BLaER1 (cell line): ENCODE data around the gene NAPA.
A peak's percentile ranks its signal among the peaks of the same experiment; 100 is the strongest.

Experiments used
- H3K27ac ChIP-seq: shearing (Covaris generic); formaldehyde crosslinking; 2 replicates; pipeline ENCODE4 v1.8.1; 2022
- H3K27me3 ChIP-seq: shearing (Covaris generic); formaldehyde crosslinking; 2 replicates; pipeline ENCODE4 v1.8.1; 2022
- H3K36me3 ChIP-seq: shearing (Covaris generic); formaldehyde crosslinking; 2 replicates; pipeline ENCODE4 v1.8.1; 2022
- H3K4me1 ChIP-seq: shearing (Covaris generic); formaldehyde crosslinking; 2 replicates; pipeline ENCODE4 v1.8.1; 2022
- H3K4me2 ChIP-seq: shearing (Covaris generic); formaldehyde crosslinking; 2 replicates; pipeline ENCODE4 v1.8.1; 2022
- H3K4me3 ChIP-seq: shearing (Covaris generic); formaldehyde crosslinking; 2 replicates; pipeline ENCODE4 v1.8.1; 2022
- H3K9ac ChIP-seq: shearing (Covaris generic); formaldehyde crosslinking; 2 replicates; pipeline ENCODE4 v1.8.1; 2022
- H3K9me3 ChIP-seq: shearing (Covaris generic); formaldehyde crosslinking; 2 replicates; pipeline ENCODE4 v1.8.1; 2022
- H4K20me1 ChIP-seq: shearing (Covaris generic); formaldehyde crosslinking; 2 replicates; pipeline ENCODE4 v1.8.1; 2022
- Cebpa-rat ChIP-seq: shearing (Covaris generic); IDR thresholded peaks from 2 replicates; pipeline ENCODE4 v1.8.1; 2022

NAPA gene

DNA sequence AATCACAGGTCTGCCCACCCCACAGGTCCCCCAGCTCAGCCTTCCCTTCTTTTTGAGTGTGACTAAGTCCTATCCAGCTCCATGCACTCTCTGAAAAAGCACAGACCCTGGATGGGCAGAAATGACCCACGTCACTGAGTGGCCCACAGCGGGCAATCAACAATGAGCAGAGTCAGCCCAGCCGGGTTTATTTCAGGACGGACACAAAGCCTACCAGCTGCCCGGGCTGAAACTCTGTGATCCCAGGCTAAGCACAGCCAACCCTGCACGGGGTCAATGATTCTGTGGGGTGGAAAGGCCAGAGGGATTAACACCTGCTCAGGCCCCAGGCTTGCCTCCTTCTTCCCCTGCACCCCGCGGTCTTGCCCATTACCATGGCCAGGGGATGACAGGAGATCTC lies 8.4 kb downstream of the NAPA start:
- Histone ChIP-seq H3K4me2 (0 out of 2 replicates have a peak overlapping the region, but pooled peaks have one; percentile 75), H3K4me1 (peaks cover 34% of the 10 kb centered on the region), H3K27me3 (no peaks in the 10 kb centered on the region), H3K27ac (no peak overlapping the region), H3K9ac (peak overlapping the region; percentile 43; the same call in 1 of the 2 replicates), H4K20me1 (peaks cover 97% of the 10 kb centered on the region), H3K9me3 (no peaks in the 10 kb centered on the region), H3K36me3 (peaks cover 49% of the 10 kb centered on the region), H3K4me3 (no peak overlapping the region)
- no peak for TF ChIP-seq Cebpa-rat

DNA sequence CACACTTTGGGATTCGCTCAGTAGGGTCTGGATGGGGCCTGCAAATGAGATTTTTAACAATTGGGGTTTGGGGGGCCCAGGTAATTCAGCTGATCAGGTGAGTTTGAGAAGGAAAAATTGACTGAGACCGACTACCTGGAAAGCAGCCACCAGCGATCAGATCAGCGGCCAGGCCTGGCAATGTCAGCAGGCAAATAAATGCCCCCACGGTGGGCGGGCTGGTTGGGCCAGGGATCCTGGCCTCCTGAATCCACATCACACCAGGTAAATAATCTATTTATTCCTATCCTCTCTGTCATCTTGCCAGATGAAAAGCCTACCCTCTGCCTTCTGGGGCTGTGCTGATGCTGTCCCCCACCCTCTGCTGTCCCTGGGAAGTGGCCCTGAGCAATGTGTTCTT lies 9.4 kb downstream of the NAPA start:
- Histone ChIP-seq H3K27me3 (no peaks in the 10 kb centered on the region), H3K4me2 (no peak overlapping the region), H3K4me3 (no peak overlapping the region), H3K9me3 (no peaks in the 10 kb centered on the region), H4K20me1 (peaks cover 97% of the 10 kb centered on the region), H3K27ac (no peak overlapping the region), H3K4me1 (peaks cover 29% of the 10 kb centered on the region), H3K36me3 (peaks cover 51% of the 10 kb centered on the region), H3K9ac (no peak overlapping the region)
- TF ChIP-seq Cebpa-rat = no peak

DNA sequence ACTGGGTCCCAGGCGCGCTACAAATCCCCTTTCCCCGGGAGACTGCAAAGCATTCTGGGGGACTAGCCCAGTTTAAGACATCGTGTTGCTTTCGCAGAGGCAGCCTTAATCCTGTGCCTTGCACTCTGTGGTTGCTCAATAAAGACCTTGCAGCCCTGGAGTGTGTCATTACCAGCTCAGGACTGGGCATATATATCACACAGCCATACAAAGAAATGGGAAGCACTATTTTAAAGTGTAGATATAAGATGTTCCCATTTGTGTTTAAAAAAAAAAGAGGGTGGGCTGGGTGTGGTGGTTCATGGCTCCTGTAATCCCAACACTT lies 11.1 kb downstream of the NAPA start:
- Histone ChIP-seq H3K27ac (no peak overlapping the region), H3K27me3 (no peaks in the 10 kb centered on the region), H3K36me3 (peaks cover 66% of the 10 kb centered on the region), H3K9ac (no peak overlapping the region), H3K4me2 (no peak overlapping the region), H3K4me1 (peaks cover 24% of the 10 kb centered on the region), H3K4me3 (no peak overlapping the region), H4K20me1 (peaks cover 97% of the 10 kb centered on the region), H3K9me3 (no peaks in the 10 kb centered on the region)
- no peak for TF ChIP-seq Cebpa-rat

DNA sequence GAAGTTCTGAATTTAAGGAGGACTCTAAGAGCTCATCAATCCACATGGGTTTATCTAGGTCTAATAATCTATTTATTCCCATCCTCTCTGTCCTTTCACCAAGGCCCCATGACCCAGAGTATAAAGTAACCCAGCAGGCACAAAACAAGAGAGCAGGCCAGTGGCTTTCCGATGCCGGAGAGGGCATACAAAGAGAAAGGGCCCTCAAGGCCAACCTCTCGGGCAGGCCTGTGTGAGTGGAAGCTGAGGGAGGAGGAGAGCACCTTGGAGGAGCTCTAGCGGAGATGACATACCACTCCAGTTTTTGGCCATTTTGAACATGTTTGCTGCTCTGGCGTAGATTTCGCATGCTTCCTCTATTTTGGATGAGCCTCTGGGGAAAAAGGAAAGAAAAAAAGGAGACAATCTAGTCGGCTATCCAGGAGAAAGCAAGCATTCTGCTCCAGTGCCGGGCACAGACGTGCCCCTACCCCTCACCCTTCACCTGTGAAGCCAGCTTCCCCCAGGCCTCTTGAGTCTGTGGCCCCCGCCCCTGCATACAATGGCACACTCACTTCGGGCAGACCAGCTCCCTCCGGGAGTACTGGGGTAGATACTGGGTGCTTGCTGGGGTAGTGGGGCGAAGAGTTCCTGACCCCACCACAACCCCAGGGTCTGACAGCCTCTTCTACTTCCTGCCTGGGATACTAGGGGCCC lies 11.6 kb downstream of the NAPA start:
- no peaks in the 10 kb centered on the region for H3K9me3 ChIP-seq
- no peaks in the 10 kb centered on the region for H3K27me3 ChIP-seq
- no peak overlapping the region for H3K27ac ChIP-seq
- H3K36me3 ChIP-seq = peaks cover 71% of the 10 kb centered on the region
- no peak overlapping the region for H3K9ac ChIP-seq
- H3K4me2 ChIP-seq = no peak overlapping the region
- H3K4me1 ChIP-seq = peaks cover 18% of the 10 kb centered on the region
- H3K4me3 ChIP-seq = no peak overlapping the region
- no peak for TF ChIP-seq Cebpa-rat
- H4K20me1 ChIP-seq = peaks cover 97% of the 10 kb centered on the region

DNA sequence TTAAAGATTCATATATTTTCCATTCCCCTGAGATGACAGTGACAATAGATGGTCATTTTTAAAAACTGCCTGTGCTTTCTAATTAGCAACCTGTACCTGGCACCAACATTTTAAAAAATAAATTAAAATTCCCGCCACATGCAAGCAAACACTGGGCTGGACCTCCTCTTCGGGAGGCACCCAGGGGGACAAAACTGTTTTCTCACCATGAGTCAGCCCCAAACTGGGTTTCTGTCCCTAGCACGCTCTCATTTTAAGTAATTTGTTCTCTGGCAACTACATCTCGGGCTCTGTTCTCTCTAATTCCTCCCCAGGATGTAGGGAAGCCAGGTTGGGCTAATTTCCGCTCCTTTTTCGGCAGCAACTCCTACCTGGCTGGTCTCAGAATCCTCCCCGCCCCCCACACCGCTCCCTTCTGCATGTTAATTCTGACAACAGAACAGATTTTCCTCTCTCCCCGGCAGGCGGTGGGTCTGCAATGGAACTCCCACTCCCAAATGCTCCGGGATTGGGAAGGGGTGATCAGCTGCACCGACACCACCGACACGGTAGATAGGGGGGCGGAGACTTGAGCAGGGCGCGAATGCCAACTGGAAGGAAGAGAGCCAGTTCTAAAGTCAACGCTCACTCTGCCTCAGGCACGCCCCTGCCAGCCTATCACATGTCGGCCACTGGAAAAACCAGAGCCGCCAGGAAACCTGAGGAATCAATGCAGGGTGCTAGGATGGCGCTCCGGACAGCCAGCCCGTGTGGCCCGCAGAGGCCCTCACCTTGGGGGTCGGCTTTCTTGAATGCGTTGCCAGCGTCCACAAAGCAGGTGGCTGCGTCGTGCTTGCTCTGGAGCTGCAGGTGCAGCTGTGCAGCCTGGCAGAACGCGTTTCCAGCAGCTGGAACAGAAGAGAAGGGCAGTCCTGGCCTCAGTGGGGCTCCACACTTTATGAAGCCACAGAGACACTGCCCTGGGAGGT lies 14.7 kb downstream of the NAPA start:
- no peak overlapping the region for H3K27ac ChIP-seq
- no peak overlapping the region for H3K4me3 ChIP-seq
- no peak for TF ChIP-seq Cebpa-rat
- H4K20me1 ChIP-seq = peaks cover 97% of the 10 kb centered on the region
- no peaks in the 10 kb centered on the region for H3K27me3 ChIP-seq
- peaks cover 84% of the 10 kb centered on the region for H3K36me3 ChIP-seq
- H3K9me3 ChIP-seq = no peaks in the 10 kb centered on the region
- H3K9ac ChIP-seq = no peak overlapping the region
- H3K4me2 ChIP-seq = no peak overlapping the region
- peaks cover 29% of the 10 kb centered on the region for H3K4me1 ChIP-seq

DNA sequence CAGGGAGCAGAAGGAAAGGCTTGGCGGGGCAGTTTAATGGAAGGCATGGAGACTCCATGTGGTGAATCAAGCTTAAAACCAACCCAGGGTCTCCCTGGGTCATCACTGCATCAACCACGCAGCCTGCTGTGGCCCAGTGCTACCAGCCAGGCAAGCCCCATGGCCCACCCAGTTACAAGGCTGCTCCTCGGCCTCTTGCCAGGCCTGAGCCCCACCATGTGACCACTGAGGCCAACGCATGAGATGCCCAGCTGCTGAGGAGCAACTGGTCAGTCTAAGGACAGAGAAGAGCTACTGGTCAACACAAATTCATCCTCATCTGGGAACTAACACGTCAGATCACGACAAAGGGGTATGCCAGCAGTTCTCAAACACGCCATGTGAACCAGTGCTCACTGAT lies 15.5 kb downstream of the NAPA start:
- Histone ChIP-seq H3K4me2 (no peak overlapping the region), H4K20me1 (peaks cover 98% of the 10 kb centered on the region), H3K9me3 (no peaks in the 10 kb centered on the region), H3K27me3 (no peaks in the 10 kb centered on the region), H3K4me3 (no peak overlapping the region), H3K36me3 (peaks cover 86% of the 10 kb centered on the region), H3K9ac (no peak overlapping the region), H3K27ac (no peak overlapping the region), H3K4me1 (peaks cover 37% of the 10 kb centered on the region)
- TF ChIP-seq Cebpa-rat = no peak

DNA sequence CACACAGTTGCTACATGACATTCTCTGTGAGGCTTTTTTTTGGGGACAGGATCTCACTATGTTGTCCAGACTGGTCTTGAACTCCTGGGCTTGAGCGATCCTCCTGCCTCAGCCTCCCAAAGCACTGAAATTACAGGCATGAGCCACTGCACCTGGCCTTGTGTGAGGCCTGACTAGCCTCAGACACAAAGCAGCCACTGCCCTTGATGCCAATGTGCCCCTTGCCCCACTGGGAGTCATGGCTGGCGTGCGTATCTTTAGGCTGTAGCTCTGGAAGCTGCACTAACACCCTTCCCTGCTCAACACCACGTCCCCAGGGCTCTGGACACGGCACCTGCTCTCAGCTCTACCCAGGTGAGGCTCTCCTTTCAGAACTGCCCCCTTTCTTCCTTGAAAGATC lies 16.3 kb downstream of the NAPA start:
- Histone ChIP-seq H3K9ac (no peak overlapping the region), H3K4me3 (no peak overlapping the region), H4K20me1 (peaks cover 98% of the 10 kb centered on the region), H3K9me3 (no peaks in the 10 kb centered on the region), H3K27ac (0 out of 2 replicates have a peak overlapping the region, but pooled peaks have one; percentile 6), H3K4me2 (no peak overlapping the region), H3K4me1 (peaks cover 45% of the 10 kb centered on the region), H3K36me3 (peaks cover 84% of the 10 kb centered on the region), H3K27me3 (no peaks in the 10 kb centered on the region)
- TF ChIP-seq Cebpa-rat = no peak

DNA sequence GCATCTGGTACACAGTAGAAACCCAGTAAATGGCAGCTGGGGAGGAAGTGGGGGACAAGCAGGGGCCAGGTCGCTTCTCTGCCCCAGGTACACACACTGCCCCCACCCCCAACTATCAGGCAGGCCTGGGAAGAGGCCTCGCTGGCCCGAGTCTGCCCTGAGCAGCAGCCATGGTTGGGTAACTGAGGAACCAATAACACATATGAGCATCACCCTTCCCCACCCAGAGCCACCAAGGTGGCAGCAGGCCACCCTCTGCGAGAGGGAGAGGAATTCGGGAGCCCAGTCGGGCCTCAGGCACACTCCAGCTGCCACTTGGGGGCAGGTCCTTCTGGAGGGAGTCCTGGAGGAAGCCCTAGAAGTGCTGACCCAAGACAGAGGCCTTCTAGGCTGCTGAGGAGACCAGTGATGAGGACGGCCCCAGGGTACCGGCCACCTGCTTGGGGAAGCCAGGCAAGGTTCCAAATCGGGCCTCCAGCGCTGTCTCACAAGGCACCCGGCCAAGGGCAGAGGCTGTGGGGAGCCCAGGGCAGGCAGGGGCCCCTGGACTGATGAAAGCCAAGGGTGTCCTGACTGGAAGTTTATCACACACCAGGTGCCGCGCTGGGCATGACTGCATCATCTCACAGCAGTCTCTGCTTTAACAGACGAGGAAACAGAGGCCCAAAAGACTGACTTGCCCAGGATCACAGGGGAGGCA lies 16.9 kb downstream of the NAPA start:
- no peaks in the 10 kb centered on the region for H3K9me3 ChIP-seq
- H3K4me3 ChIP-seq = no peak overlapping the region
- TF ChIP-seq Cebpa-rat = no peak
- no peak overlapping the region for H3K4me2 ChIP-seq
- no peaks in the 10 kb centered on the region for H3K27me3 ChIP-seq
- H3K4me1 ChIP-seq = peaks cover 49% of the 10 kb centered on the region
- peaks cover 84% of the 10 kb centered on the region for H3K36me3 ChIP-seq
- H4K20me1 ChIP-seq = peaks cover 97% of the 10 kb centered on the region
- H3K9ac ChIP-seq = no peak overlapping the region
- H3K27ac ChIP-seq = 0 out of 2 replicates have a peak overlapping the region, but pooled peaks have one; percentile 68

DNA sequence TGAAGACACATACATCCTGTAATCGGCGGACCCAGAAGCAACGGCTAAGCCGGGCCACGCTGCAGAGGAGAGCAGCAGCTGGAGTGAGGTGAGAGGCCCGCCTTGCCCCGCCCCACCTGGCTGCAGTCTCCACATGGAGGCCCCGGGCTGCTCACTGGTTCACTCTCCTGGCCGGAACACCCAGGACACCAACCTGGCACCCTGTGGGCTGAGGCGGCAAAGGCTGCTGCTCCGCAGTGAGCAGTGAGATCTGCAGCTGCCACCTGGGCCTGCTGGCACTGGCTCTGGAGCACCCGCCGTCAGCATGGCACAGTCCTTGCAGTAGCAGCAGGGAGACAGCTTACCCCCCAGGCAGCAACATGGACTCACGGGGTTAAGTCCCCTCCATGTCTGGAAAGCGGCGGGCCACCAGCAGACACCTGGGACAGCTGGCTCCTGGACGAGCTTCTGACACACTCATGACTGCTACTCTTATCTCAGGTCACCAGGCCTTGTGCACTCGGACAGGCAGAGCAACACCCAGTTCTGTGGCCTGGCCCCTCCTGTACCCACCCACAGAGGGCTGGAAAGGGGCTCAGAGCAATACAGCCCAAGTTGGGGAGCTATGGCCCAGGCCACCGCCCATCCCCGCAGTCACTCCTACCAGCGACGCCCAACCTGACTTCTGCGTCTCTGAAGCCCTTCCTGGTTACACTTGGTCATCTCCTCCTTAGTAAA lies 17.7 kb downstream of the NAPA start:
- Histone ChIP-seq H3K36me3 (peaks cover 86% of the 10 kb centered on the region), H3K4me2 (peak overlapping the region; percentile 63), H3K27me3 (no peaks in the 10 kb centered on the region), H4K20me1 (peaks cover 89% of the 10 kb centered on the region), H3K9me3 (no peaks in the 10 kb centered on the region), H3K27ac (peak overlapping the region; percentile 68), H3K4me3 (no peak overlapping the region), H3K9ac (peak overlapping the region; percentile 58; the same call in 1 of the 2 replicates), H3K4me1 (peaks cover 51% of the 10 kb centered on the region)
- TF ChIP-seq Cebpa-rat = no peak
